ENCODE results near the gene BFSP1. TPM values are rescaled to one million over a fixed set of nuclear protein-coding genes. Genes with fewer than 3 reads are reported as not detected.

Gene BFSP1
- total RNA-seq, 4 donors from 2014 or later, result 0.18 to 0.46 TPM; not detected in 2

- intact Hi-C loops (cut with DNase I; ENCODE audit: low total_unique reads) (no loop called here), in situ Hi-C loops (cut with MboI; ENCODE audit: low sequenced_read_pairs in 4 of 4) (no loop called here)
- no peaks in the 10 kb centered on the region for H3K27me3 ChIP-seq
- ATAC-seq, result no peak
- no peaks in the 10 kb centered on the region for H3K4me1 ChIP-seq
- H3K9me3 ChIP-seq, result no peaks in the 10 kb centered on the region
- H3K36me3 ChIP-seq, result no peaks in the 10 kb centered on the region
- no peak for DNase-seq
- TF ChIP-seq CTCF (IDR thresholded peaks at IDR 0.05 in 4 of 5, conservative IDR thresholded peaks at IDR 0.05 in 1 of 5) (no peak), POLR2A (IDR thresholded peaks at IDR 0.05) (no peak)
- no peak overlapping the region for H3K27ac ChIP-seq
- H3K4me3 ChIP-seq, result no peak overlapping the region
Measured at GRCh38 chr20:17555106-17555505, 23.9 kb upstream of the BFSP1 start.

GRCh38 chr20:17549131-17549530 lies 18.0 kb upstream of the BFSP1 start:
- no peaks in the 10 kb centered on the region for H3K9me3 ChIP-seq
- intact Hi-C loops (cut with DNase I; ENCODE audit: low total_unique reads), result no loop called here
- no peaks in the 10 kb centered on the region for H3K4me1 ChIP-seq
- TF ChIP-seq CTCF (IDR thresholded peaks at IDR 0.05 in 4 of 5, conservative IDR thresholded peaks at IDR 0.05 in 1 of 5) (no peak), POLR2A (IDR thresholded peaks at IDR 0.05) (no peak)
- H3K4me3 ChIP-seq, result no peak overlapping the region
- in situ Hi-C loops (cut with MboI; ENCODE audit: low sequenced_read_pairs in 4 of 4), result loop anchor here in 1 of 4 donors (25.0 kb wide), 1 partner anchor 388 kb away; no protein-coding TSS in a partner anchor
- DNase-seq (no peak), ATAC-seq (no peak)
- H3K36me3 ChIP-seq, result no peaks in the 10 kb centered on the region
- H3K27ac ChIP-seq, result no peak overlapping the region
- no peaks in the 10 kb centered on the region for H3K27me3 ChIP-seq

GRCh38 chr20:17545127-17545526 lies 13.9 kb upstream of the BFSP1 start:
- no peak overlapping the region for H3K27ac ChIP-seq
- intact Hi-C loops (cut with DNase I; ENCODE audit: low total_unique reads), result no loop called here
- DNase-seq (no peak), ATAC-seq (no peak)
- H3K4me3 ChIP-seq, result no peak overlapping the region
- H3K36me3 ChIP-seq, result no peaks in the 10 kb centered on the region
- H3K27me3 ChIP-seq, result peaks cover 0 to 2% (median 0%) of the 10 kb centered on the region in 3 donors
- H3K9me3 ChIP-seq, result no peaks in the 10 kb centered on the region
- no peaks in the 10 kb centered on the region for H3K4me1 ChIP-seq
- in situ Hi-C loops (cut with MboI; ENCODE audit: low sequenced_read_pairs in 4 of 4), result loop anchor here in 1 of 4 donors (25.0 kb wide), 1 partner anchor 392 kb away; no protein-coding TSS in a partner anchor
- TF ChIP-seq CTCF (IDR thresholded peaks at IDR 0.05 in 4 of 5, conservative IDR thresholded peaks at IDR 0.05 in 1 of 5) (no peak), POLR2A (IDR thresholded peaks at IDR 0.05) (no peak)

GRCh38 chr20:17543531-17544131 lies 12.5 kb upstream of the BFSP1 start:
- Histone ChIP-seq H3K27ac (peak overlapping the region; percentile 26 to 53 (median 46)), H3K4me3 (no peak overlapping the region)

More at GRCh38 chr20:17543531-17544131, 12.5 kb upstream of the BFSP1 start:
- ATAC-seq (no peak), DNase-seq (no peak)
- intact Hi-C loops (cut with DNase I; ENCODE audit: low total_unique reads), result loop anchor here (2.0 kb wide), 1 partner anchor 27 kb away; the partner anchor contains the start of gene DSTN
- Histone ChIP-seq H3K27me3 (peaks cover 0 to 2% (median 0%) of the 10 kb centered on the region in 3 donors), H3K4me1 (no peaks in the 10 kb centered on the region), H3K9me3 (no peaks in the 10 kb centered on the region), H3K36me3 (no peaks in the 10 kb centered on the region)
- TF ChIP-seq CTCF (IDR thresholded peaks at IDR 0.05 in 4 of 5, conservative IDR thresholded peaks at IDR 0.05 in 1 of 5) (no peak), POLR2A (IDR thresholded peaks at IDR 0.05) (no peak)
- in situ Hi-C loops (cut with MboI; ENCODE audit: low sequenced_read_pairs in 4 of 4), result loop anchor here in 1 of 4 donors (25.0 kb wide), 1 partner anchor 394 kb away; no protein-coding TSS in a partner anchor
